Endodermal cell (in vitro differentiated cells): ENCODE results near the gene ARL17B. TPM values are rescaled to one million over a fixed set of nuclear protein-coding genes. Genes with fewer than 3 reads are reported as not detected.
"Not testable (repeated sequence)": the region's sequence is repeated elsewhere in the genome, so short reads cannot be mapped to it uniquely, and the experiment has no call there.

Source experiments
- DNase-seq: peaks from one replicate; pipeline ENCODE4 v3.0.0-alpha.2; 2017
- H3K27ac ChIP-seq: 2 replicates; pipeline ENCODE4 v1.5.1; 2013; ENCODE audit warnings: mild to moderate bottlenecking, low read depth, low read length, moderate library complexity
- H3K27me3 ChIP-seq: 2 replicates; pipeline ENCODE4 v1.6.1; 2013; ENCODE audit warnings: mild to moderate bottlenecking, low read length, moderate library complexity; ENCODE audit not compliant: insufficient read depth, control insufficient read depth, poor library complexity, severe bottlenecking
- H3K36me3 ChIP-seq: 2 replicates; pipeline ENCODE4 v1.7.0; 2013; ENCODE audit warnings: mild to moderate bottlenecking, low read length, moderate library complexity; ENCODE audit not compliant: control insufficient read depth, insufficient read depth
- H3K4me1 ChIP-seq: one replicate; pipeline ENCODE4 v1.7.0; 2013; ENCODE audit warnings: low read length; ENCODE audit not compliant: control insufficient read depth, insufficient read depth
- H3K4me3 ChIP-seq: 2 replicates; pipeline ENCODE4 v1.5.1; 2013; ENCODE audit warnings: mild to moderate bottlenecking, low read length, moderate library complexity
- H3K9ac ChIP-seq: 2 replicates; pipeline ENCODE4 v1.6.1; 2013; ENCODE audit warnings: mild to moderate bottlenecking, low read length, moderate library complexity; ENCODE audit not compliant: poor library complexity, severe bottlenecking; ENCODE audit errors: extremely low read depth
- H3K9me3 ChIP-seq: 2 replicates; pipeline ENCODE4 v1.6.1; 2013; ENCODE audit warnings: mild to moderate bottlenecking, low read length, moderate library complexity; ENCODE audit not compliant: control insufficient read depth
- H3K27ac Mint-ChIP-seq: 2 replicates; pipeline ENCODE4 v1.8.0; 2020; ENCODE audit warnings: mixed read lengths
- H3K27me3 Mint-ChIP-seq: 2 replicates; pipeline ENCODE4 v1.8.0; 2021; ENCODE audit warnings: mild to moderate bottlenecking, mixed read lengths; ENCODE audit not compliant: insufficient read depth
- H3K36me3 Mint-ChIP-seq: 2 replicates; pipeline ENCODE4 v1.8.0; 2020; ENCODE audit warnings: low read depth, mixed read lengths
- H3K4me1 Mint-ChIP-seq: 2 replicates; pipeline ENCODE4 v1.8.0; 2020; ENCODE audit warnings: mixed read lengths
- H3K4me3 Mint-ChIP-seq: 2 replicates; pipeline ENCODE4 v1.8.0; 2020; ENCODE audit warnings: mild to moderate bottlenecking, moderate library complexity, mixed read lengths
- H3K9me3 Mint-ChIP-seq: 2 replicates; pipeline ENCODE4 v1.8.0; 2020; ENCODE audit warnings: mild to moderate bottlenecking, mixed read lengths
- CTCF ChIP-seq: fragments of 200-600 bp; sonication (generic); conservative IDR thresholded peaks from 2 replicates; pipeline ENCODE4 v1.5.0; 2021; ENCODE audit warnings: antibody characterized with exemption, mild to moderate bottlenecking
- WGBS, 2 experiments: methylation state at CpG; one replicate each; pipeline versions ENCODE4 v1.1.5 to v1.1.7; 2013; ENCODE audit warnings: missing lambda C conversion rate in 2 of 2, mixed read lengths in 1 of 2; ENCODE audit not compliant: insufficient coverage in 1 of 2, insufficient read length in 1 of 2; 5-methylcytosine and 5-hydroxymethylcytosine counted together
- total RNA-seq, 2 donors: library from RNA; stranded (reverse); fragmentation: NEBNext Ultra II Directional in 1 of 2; extraction: Animal tissue kit (Norgen Biotek cat#: 25700) in 1 of 2; gene quantifications; 2 replicates in 1 of 2; 3 replicates in 1 of 2; pipeline ENCODE4 v1.2.1, GENCODE V29; 2021

The ARL17B gene
- total RNA-seq, 2 donors from 2014 or later: 12.3 to 13.7 TPM

- H3K27me3 Mint-ChIP-seq: peaks cover 10% of the 10 kb centered on the region
- peak; percentile 80 for TF ChIP-seq CTCF
- H3K36me3 ChIP-seq, H3K4me3 Mint-ChIP-seq, H3K9ac ChIP-seq, H3K9me3 Mint-ChIP-seq, H3K4me1 Mint-ChIP-seq, H3K9me3 ChIP-seq, H3K36me3 Mint-ChIP-seq, H3K27ac Mint-ChIP-seq, H3K4me3 ChIP-seq, H3K27me3 ChIP-seq, H3K27ac ChIP-seq, H3K4me1 ChIP-seq: not testable (repeated sequence)
- 69% methylated on average over 8 of the region's 8 CpGs; no CpG with 5 or more reads in 1 of the 2 experiments for WGBS, 2 experiments
- peak; percentile 98 for DNase-seq
Observed at GRCh38 chr17:46253722-46254121, 107.8 kb downstream of the ARL17B start.

- not testable (repeated sequence) for H3K9me3 ChIP-seq, H3K27me3 Mint-ChIP-seq, H3K27me3 ChIP-seq, H3K4me1 Mint-ChIP-seq, H3K9ac ChIP-seq, H3K36me3 ChIP-seq, H3K4me3 ChIP-seq, H3K4me1 ChIP-seq, H3K4me3 Mint-ChIP-seq, H3K27ac ChIP-seq, H3K36me3 Mint-ChIP-seq, H3K27ac Mint-ChIP-seq, H3K9me3 Mint-ChIP-seq, DNase-seq
- 95% methylated on average over 16 of the region's 31 CpGs; no CpG with 5 or more reads in 1 of the 2 experiments for WGBS, 2 experiments
Observed at GRCh38 chr17:46252804-46253203, 108.8 kb downstream of the ARL17B start.

- not testable (repeated sequence) for H3K4me1 Mint-ChIP-seq, H3K9me3 ChIP-seq, H3K27ac Mint-ChIP-seq, H3K4me3 Mint-ChIP-seq, H3K27me3 Mint-ChIP-seq, H3K9me3 Mint-ChIP-seq, H3K4me1 ChIP-seq, H3K9ac ChIP-seq, H3K36me3 Mint-ChIP-seq, H3K4me3 ChIP-seq, H3K27me3 ChIP-seq, H3K27ac ChIP-seq, H3K36me3 ChIP-seq
- WGBS, 2 experiments: 87 to 92% methylated on average over 2 to 3 of the region's 3 CpGs
- DNase-seq: peak; percentile 52
Observed at GRCh38 chr17:46249153-46249552, 112.4 kb downstream of the ARL17B start.

- not testable (repeated sequence) for H3K27me3 Mint-ChIP-seq, H3K9ac ChIP-seq, H3K27me3 ChIP-seq, H3K4me1 Mint-ChIP-seq, H3K4me1 ChIP-seq, H3K36me3 Mint-ChIP-seq, H3K9me3 ChIP-seq, H3K4me3 ChIP-seq, H3K4me3 Mint-ChIP-seq, H3K36me3 ChIP-seq, H3K9me3 Mint-ChIP-seq, H3K27ac ChIP-seq
- H3K27ac Mint-ChIP-seq: peak overlapping the region; percentile 52
- 94% methylated on average over 2 of the region's 14 CpGs; no CpG with 5 or more reads in 1 of the 2 experiments for WGBS, 2 experiments
- peak; percentile 74 for DNase-seq
Observed at GRCh38 chr17:46244949-46245768, 116.4 kb downstream of the ARL17B start.

GRCh38 chr17:46244339-46244913 lies 117.1 kb downstream of the ARL17B start:
- H3K27ac Mint-ChIP-seq, H3K27me3 Mint-ChIP-seq: not testable (repeated sequence)
- 89% methylated on average over 6 of the region's 27 CpGs; no CpG with 5 or more reads in 1 of the 2 experiments for WGBS, 2 experiments

GRCh38 chr17:46243928-46244327 lies 117.6 kb downstream of the ARL17B start:
- H3K27me3 ChIP-seq, H3K27ac Mint-ChIP-seq, H3K4me1 ChIP-seq, H3K9me3 Mint-ChIP-seq, H3K4me3 ChIP-seq, H3K4me1 Mint-ChIP-seq, H3K27ac ChIP-seq, H3K36me3 Mint-ChIP-seq, H3K36me3 ChIP-seq, H3K4me3 Mint-ChIP-seq, H3K27me3 Mint-ChIP-seq, H3K9ac ChIP-seq, H3K9me3 ChIP-seq: not testable (repeated sequence)
- WGBS, 2 experiments: 92 to 95% methylated on average over 5 to 8 of the region's 23 CpGs
- peak; percentile 59 for DNase-seq

More at GRCh38 chr17:46244339-46244913, 117.1 kb downstream of the ARL17B start:
- not testable (repeated sequence) for H3K4me3 ChIP-seq, H3K4me1 ChIP-seq, H3K4me3 Mint-ChIP-seq, H3K9me3 Mint-ChIP-seq, DNase-seq, H3K27me3 ChIP-seq, H3K36me3 Mint-ChIP-seq, H3K27ac ChIP-seq, H3K36me3 ChIP-seq, H3K9ac ChIP-seq, H3K9me3 ChIP-seq, H3K4me1 Mint-ChIP-seq
